ENCODE measurements around the gene TMEM60. TPM values are rescaled to one million over a fixed set of nuclear protein-coding genes. Genes with fewer than 3 reads are reported as not detected.

The TMEM60 gene
- total and polyA plus RNA-seq, 7 donors = 5.7 to 33.0 (median 14.5) TPM

- DNase-seq = no peak
- TF ChIP-seq EP300 (IDR thresholded peaks at IDR 0.05) (no peak), POLR2AphosphoS5 (IDR thresholded peaks at IDR 0.05) (no peak), CTCF (IDR thresholded peaks at IDR 0.05) (no peak)
- no peak overlapping the region for H3K27ac ChIP-seq
- no peaks in the 10 kb centered on the region for H3K27me3 ChIP-seq
- peaks cover 0 to 36% (median 27%) of the 10 kb centered on the region in 4 donors for H3K4me1 ChIP-seq
- 84 to 95% methylated on average over 3 of the region's 3 CpGs for WGBS, 2 donors
- intact Hi-C loops (cut with DNase I) = loop anchor here (5.0 kb wide), 3 partner anchors 34 to 259 kb away; partner anchors contain the start of gene PTPN12
- no peak overlapping the region for H3K4me3 ChIP-seq
- H3K9me3 ChIP-seq = no peaks in the 10 kb centered on the region
- H3K36me3 ChIP-seq = peaks cover 0 to 17% (median 0%) of the 10 kb centered on the region in 4 donors
Observed at GRCh38 chr7:77796109-77796508, 2.1 kb downstream of the TMEM60 start.

GRCh38 chr7:77794000-77794399 is 4.2 kb downstream of the TMEM60 start:
- WGBS, 2 donors = 89 to 97% methylated on average over 4 of the region's 4 CpGs
- Histone ChIP-seq H3K27me3 (no peaks in the 10 kb centered on the region), H3K4me1 (peaks cover 0 to 28% (median 14%) of the 10 kb centered on the region in 4 donors), H3K9me3 (no peaks in the 10 kb centered on the region), H3K36me3 (peaks cover 0 to 17% (median 0%) of the 10 kb centered on the region in 4 donors), H3K27ac (no peak overlapping the region), H3K4me3 (no peak overlapping the region)
- TF ChIP-seq CTCF (IDR thresholded peaks at IDR 0.05) (no peak), POLR2A (IDR thresholded peaks at IDR 0.05) (no peak)
- intact Hi-C loops (cut with DNase I) = no loop called here
- no peak for DNase-seq

- 40 to 83% methylated on average over 2 of the region's 2 CpGs for WGBS, 2 donors
- H3K9me3 ChIP-seq = no peaks in the 10 kb centered on the region
- intact Hi-C loops (cut with DNase I) = no loop called here
- H3K27ac ChIP-seq = no peak overlapping the region
- DNase-seq = no peak
- peaks cover 0 to 17% (median 0%) of the 10 kb centered on the region in 4 donors for H3K36me3 ChIP-seq
- peak in 1 of 4 donors; percentile 34 for TF ChIP-seq EP300 (IDR thresholded peaks at IDR 0.05)
- no peak for TF ChIP-seq POLR2AphosphoS5 (IDR thresholded peaks at IDR 0.05)
- peaks cover 0 to 20% (median 10%) of the 10 kb centered on the region in 4 donors for H3K4me1 ChIP-seq
- no peaks in the 10 kb centered on the region for H3K27me3 ChIP-seq
- H3K4me3 ChIP-seq = no peak overlapping the region
Observed at GRCh38 chr7:77791956-77792355, 6.3 kb downstream of the TMEM60 start.

- TF ChIP-seq EP300 (IDR thresholded peaks at IDR 0.05) (no peak), CTCF (IDR thresholded peaks at IDR 0.05) (no peak), POLR2AphosphoS5 (IDR thresholded peaks at IDR 0.05) (no peak), POLR2A (IDR thresholded peaks at IDR 0.05) (no peak)
- WGBS, 2 donors = 10 to 66% methylated on average over 6 of the region's 6 CpGs
- Histone ChIP-seq H3K36me3 (peaks cover 0 to 17% (median 0%) of the 10 kb centered on the region in 4 donors), H3K4me1 (peaks cover 0 to 14% (median 4%) of the 10 kb centered on the region in 4 donors), H3K27ac (no peak overlapping the region), H3K9me3 (no peaks in the 10 kb centered on the region), H3K27me3 (no peaks in the 10 kb centered on the region), H3K4me3 (no peak overlapping the region)
- no peak for DNase-seq
- intact Hi-C loops (cut with DNase I) = no loop called here
Observed at GRCh38 chr7:77791336-77791735, 6.9 kb downstream of the TMEM60 start.

- intact Hi-C loops (cut with DNase I) = no loop called here
- Histone ChIP-seq H3K27ac (no peak overlapping the region), H3K36me3 (peaks cover 0 to 17% (median 2%) of the 10 kb centered on the region in 4 donors), H3K4me3 (no peak overlapping the region), H3K27me3 (no peaks in the 10 kb centered on the region), H3K9me3 (no peaks in the 10 kb centered on the region), H3K4me1 (peaks cover 0 to 7% (median 0%) of the 10 kb centered on the region in 4 donors)
- WGBS, 2 donors = 91 to 92% methylated on average over 2 of the region's 2 CpGs
- no peak for DNase-seq
- TF ChIP-seq CTCF (IDR thresholded peaks at IDR 0.05) (no peak), POLR2AphosphoS5 (IDR thresholded peaks at IDR 0.05) (no peak), POLR2A (IDR thresholded peaks at IDR 0.05) (no peak), EP300 (IDR thresholded peaks at IDR 0.05) (no peak)
Observed at GRCh38 chr7:77788327-77788902, 9.8 kb downstream of the TMEM60 start.

Data from sigmoid colon (tissue), 7 donors.